Smooth muscle cell (in vitro differentiated cells): Measurements from ENCODE around the gene SRCIN1. TPM values are rescaled to one million over a fixed set of nuclear protein-coding genes. Genes with fewer than 3 reads are reported as not detected.

Source experiments
- DNase-seq: peaks from one replicate; lab custom pipeline; 2025; ENCODE audit not compliant: unreplicated experiment; lab: John Stamatoyannopoulos, UW
- H2AFZ ChIP-seq: fragments of 200-600 bp; sonication (generic); 2 replicates; pipeline ENCODE4 v1.6.0; 2016; ENCODE audit warnings: antibody characterized with exemption, low read depth, mild to moderate bottlenecking
- H3F3A ChIP-seq: fragments of 200-600 bp; sonication (generic); 2 replicates; pipeline ENCODE4 v1.6.0; 2017; ENCODE audit warnings: antibody characterized with exemption, low read depth
- H3K27ac ChIP-seq: fragments of 200-600 bp; sonication (generic); 2 replicates; pipeline ENCODE4 v1.5.1; 2016; ENCODE audit warnings: low read depth, mild to moderate bottlenecking
- H3K27me3 ChIP-seq: fragments of 200-600 bp; sonication (generic); 2 replicates; pipeline ENCODE4 v1.6.1; 2016; ENCODE audit warnings: low read depth, mild to moderate bottlenecking
- H3K36me3 ChIP-seq: fragments of 200-600 bp; sonication (generic); 2 replicates; pipeline ENCODE4 v1.5.1; 2016; ENCODE audit warnings: low read depth
- H3K4me1 ChIP-seq: fragments of 200-600 bp; sonication (generic); 2 replicates; pipeline ENCODE4 v1.5.1; 2016; ENCODE audit warnings: low read depth
- H3K4me2 ChIP-seq: fragments of 200-600 bp; sonication (generic); 2 replicates; pipeline ENCODE4 v1.6.0; 2016; ENCODE audit warnings: mild to moderate bottlenecking
- H3K4me3 ChIP-seq: fragments of 200-600 bp; sonication (generic); 2 replicates; pipeline ENCODE4 v1.5.1; 2016; ENCODE audit warnings: mild to moderate bottlenecking
- H3K79me2 ChIP-seq: fragments of 200-600 bp; sonication (generic); 2 replicates; pipeline ENCODE4 v1.6.0; 2016; ENCODE audit warnings: low read depth, mild to moderate bottlenecking
- H3K9ac ChIP-seq: fragments of 200-600 bp; sonication (generic); 2 replicates; pipeline ENCODE4 v1.6.0; 2016; ENCODE audit warnings: low read depth
- H3K9me3 ChIP-seq: fragments of 200-600 bp; sonication (generic); replicated peaks from 2 replicates; pipeline ENCODE4 v1.5.1; 2016; ENCODE audit warnings: low read depth
- H4K20me1 ChIP-seq: fragments of 200-600 bp; sonication (generic); 2 replicates; pipeline ENCODE4 v1.6.0; 2016; ENCODE audit warnings: low read depth
- whole genome bisulfite sequencing: methylation state at CpG from one replicate; pipeline ENCODE4 v1.1.7; 2016; ENCODE audit warnings: low lambda C conversion rate; 5-methylcytosine and 5-hydroxymethylcytosine counted together
- polyA plus RNA-seq: library from polyadenylated mRNA; unstranded; fragments of >200 nt; fragmentation: Nextera tagmentation; extraction: Ambion mirVana; gene quantifications from 2 replicates; pipeline ENCODE4 v1.2.1, GENCODE V29; 2016
- total RNA-seq: library from RNA; depleted of rRNA; stranded (reverse); fragments of >200 nt; gene quantifications from 2 replicates; pipeline ENCODE4 v1.2.3, GENCODE V29; 2014
- TF ChIP-seq, protein P1 (sequence below): fragments of 200-600 bp; sonication (generic); IDR thresholded peaks from 2 replicates; pipeline ENCODE4 v1.5.1; 2017; ENCODE audit warnings: borderline replicate concordance, mild to moderate bottlenecking, antibody characterized with exemption; ENCODE audit not compliant: insufficient read depth, poor library complexity, severe bottlenecking

Gene SRCIN1
- total and polyA plus RNA-seq, 2 experiments from 2014 or later, result 0.16 to 0.90 TPM

DNA sequence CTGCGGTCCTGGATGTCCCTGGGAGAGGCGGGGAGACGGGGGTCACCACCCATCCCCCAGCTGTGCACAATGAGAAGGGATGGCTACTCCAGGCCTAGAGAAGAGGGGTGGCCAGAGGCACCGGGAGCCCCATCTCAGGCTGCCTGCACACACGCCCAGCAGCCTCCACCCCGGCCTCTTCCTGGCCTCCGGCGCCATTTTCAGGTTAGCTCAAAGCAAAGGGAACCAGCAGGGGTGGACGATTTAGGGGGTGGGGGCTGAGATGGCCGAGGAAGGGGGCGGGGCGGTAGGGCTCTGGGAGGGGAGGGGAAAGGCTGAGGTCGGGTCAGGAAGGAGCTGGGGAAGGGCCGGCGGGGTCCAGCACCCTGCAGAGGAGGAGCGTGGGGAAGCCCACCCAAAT is 42.8 kb downstream of the SRCIN1 start:
- no peak for DNase-seq
- Histone ChIP-seq H2AFZ (no peak overlapping the region), H3K79me2 (no peaks in the 10 kb centered on the region), H3K9me3 (no peaks in the 10 kb centered on the region), H3K27me3 (peaks cover 94% of the 10 kb centered on the region), H3K4me2 (no peak overlapping the region), H3K36me3 (no peaks in the 10 kb centered on the region), H4K20me1 (no peaks in the 10 kb centered on the region), H3K9ac (no peak overlapping the region), H3K27ac (no peak overlapping the region), H3K4me1 (peaks cover 29% of the 10 kb centered on the region), H3F3A (no peaks in the 10 kb centered on the region), H3K4me3 (no peak overlapping the region)
- WGBS, result 7% methylated on average over 14 of the region's 16 CpGs
- TF ChIP-seq, protein P1, sequence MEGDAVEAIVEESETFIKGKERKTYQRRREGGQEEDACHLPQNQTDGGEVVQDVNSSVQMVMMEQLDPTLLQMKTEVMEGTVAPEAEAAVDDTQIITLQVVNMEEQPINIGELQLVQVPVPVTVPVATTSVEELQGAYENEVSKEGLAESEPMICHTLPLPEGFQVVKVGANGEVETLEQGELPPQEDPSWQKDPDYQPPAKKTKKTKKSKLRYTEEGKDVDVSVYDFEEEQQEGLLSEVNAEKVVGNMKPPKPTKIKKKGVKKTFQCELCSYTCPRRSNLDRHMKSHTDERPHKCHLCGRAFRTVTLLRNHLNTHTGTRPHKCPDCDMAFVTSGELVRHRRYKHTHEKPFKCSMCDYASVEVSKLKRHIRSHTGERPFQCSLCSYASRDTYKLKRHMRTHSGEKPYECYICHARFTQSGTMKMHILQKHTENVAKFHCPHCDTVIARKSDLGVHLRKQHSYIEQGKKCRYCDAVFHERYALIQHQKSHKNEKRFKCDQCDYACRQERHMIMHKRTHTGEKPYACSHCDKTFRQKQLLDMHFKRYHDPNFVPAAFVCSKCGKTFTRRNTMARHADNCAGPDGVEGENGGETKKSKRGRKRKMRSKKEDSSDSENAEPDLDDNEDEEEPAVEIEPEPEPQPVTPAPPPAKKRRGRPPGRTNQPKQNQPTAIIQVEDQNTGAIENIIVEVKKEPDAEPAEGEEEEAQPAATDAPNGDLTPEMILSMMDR, result no peak

DNA sequence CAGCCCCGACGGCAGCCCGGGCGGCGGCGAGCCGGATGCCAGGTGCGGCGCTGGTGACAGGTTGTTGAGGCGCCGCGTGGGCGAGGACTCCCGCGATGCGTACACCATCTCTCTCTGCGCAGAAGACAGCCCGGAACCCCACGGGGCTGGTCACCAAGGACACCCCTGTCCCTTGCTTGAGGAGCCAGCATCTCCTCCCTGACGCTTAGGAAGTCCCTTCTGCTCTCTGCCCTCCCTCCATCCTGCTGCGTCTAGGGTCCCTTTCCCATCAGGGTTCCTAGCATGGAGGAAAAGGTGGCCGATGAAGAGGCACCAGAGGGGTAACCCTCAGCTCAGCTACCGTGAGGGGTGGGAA is 43.6 kb downstream of the SRCIN1 start:
- peaks cover 87% of the 10 kb centered on the region for H3K27me3 ChIP-seq
- no peaks in the 10 kb centered on the region for H3K79me2 ChIP-seq
- H3K4me2 ChIP-seq, result no peak overlapping the region
- no peak overlapping the region for H3K9ac ChIP-seq
- no peak overlapping the region for H2AFZ ChIP-seq
- H3F3A ChIP-seq, result no peaks in the 10 kb centered on the region
- TF ChIP-seq, protein P1, result no peak
- peaks cover 29% of the 10 kb centered on the region for H3K4me1 ChIP-seq
- no peaks in the 10 kb centered on the region for H3K9me3 ChIP-seq
- H3K4me3 ChIP-seq, result no peak overlapping the region
- 16% methylated on average over 21 of the region's 23 CpGs for WGBS
- no peak overlapping the region for H3K27ac ChIP-seq
- DNase-seq, result no peak
- H4K20me1 ChIP-seq, result no peaks in the 10 kb centered on the region
- no peaks in the 10 kb centered on the region for H3K36me3 ChIP-seq

DNA sequence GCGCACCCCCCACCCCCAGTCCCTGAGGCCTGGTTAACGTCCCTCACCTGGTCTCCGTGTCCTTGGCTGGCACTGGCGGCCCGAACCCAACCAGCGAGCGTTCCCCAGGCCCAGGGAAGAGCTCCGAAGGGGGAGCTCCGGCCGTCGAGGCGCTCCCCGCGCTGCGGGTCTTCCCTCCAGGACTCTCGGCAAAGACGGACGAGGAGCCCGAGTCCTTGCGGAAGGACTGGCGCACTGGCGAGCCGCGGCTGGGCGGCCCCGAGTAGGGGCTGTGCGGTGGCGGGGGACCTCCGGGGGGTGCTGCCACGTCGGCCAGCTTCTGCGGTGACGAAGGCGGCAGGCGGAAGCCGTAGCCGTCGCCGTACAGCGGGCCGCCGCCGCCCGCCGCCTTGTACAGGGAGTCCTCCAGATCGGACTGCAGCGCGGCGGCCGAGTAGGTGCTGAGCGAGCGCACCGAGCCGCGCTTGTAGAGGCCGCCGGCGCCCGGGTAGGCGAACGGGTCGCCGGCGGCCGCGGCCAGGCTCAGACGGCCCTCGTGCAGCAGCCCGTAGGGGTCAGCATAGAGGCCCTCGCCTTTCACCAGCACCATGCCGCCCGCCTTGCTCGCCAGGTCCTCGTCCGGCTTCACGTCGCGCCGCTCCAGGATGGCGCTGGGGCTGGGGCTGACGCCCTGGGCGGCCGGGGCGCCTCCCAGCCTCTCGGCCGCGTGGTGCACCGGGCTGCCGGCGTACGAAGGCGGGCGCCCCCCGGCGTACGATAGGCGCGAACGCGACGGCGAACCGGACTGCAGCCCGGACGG is 44.1 kb downstream of the SRCIN1 start:
- 11% methylated on average over 103 of the region's 105 CpGs for WGBS
- H3K4me1 ChIP-seq, result peaks cover 29% of the 10 kb centered on the region
- H3K4me2 ChIP-seq, result no peak overlapping the region
- DNase-seq, result no peak
- H3F3A ChIP-seq, result no peaks in the 10 kb centered on the region
- no peaks in the 10 kb centered on the region for H3K9me3 ChIP-seq
- H3K9ac ChIP-seq, result no peak overlapping the region
- no peaks in the 10 kb centered on the region for H3K36me3 ChIP-seq
- TF ChIP-seq, protein P1, result no peak
- H4K20me1 ChIP-seq, result no peaks in the 10 kb centered on the region
- no peak overlapping the region for H3K4me3 ChIP-seq
- H3K79me2 ChIP-seq, result no peaks in the 10 kb centered on the region
- H3K27ac ChIP-seq, result no peak overlapping the region
- H2AFZ ChIP-seq, result no peak overlapping the region
- H3K27me3 ChIP-seq, result peaks cover 81% of the 10 kb centered on the region
